ENCODE results near the gene CCDC185.

Gene CCDC185

GRCh38 chr1:223347583-223347982 is 45.6 kb upstream of the CCDC185 start:
- Mint-ChIP-seq H3K36me3 (ENCODE audit: low read depth) (no peaks in the 10 kb centered on the region), H3K27ac (no peak overlapping the region), H3K9me3 (no peaks in the 10 kb centered on the region), H3K4me1 (peaks cover 20% of the 10 kb centered on the region), H3K27me3 (ENCODE audit: low read depth, poor library complexity) (peaks cover 26% of the 10 kb centered on the region), H3K4me3 (no peak overlapping the region)
- DNase-seq: no peak
- no peak for TF ChIP-seq CTCF (IDR thresholded peaks at IDR 0.05)

- peaks cover 27% of the 10 kb centered on the region for H3K4me1 Mint-ChIP-seq
- no peaks in the 10 kb centered on the region for H3K36me3 Mint-ChIP-seq (ENCODE audit: low read depth)
- no peak overlapping the region for H3K4me3 Mint-ChIP-seq
- DNase-seq: no peak
- H3K9me3 Mint-ChIP-seq: no peaks in the 10 kb centered on the region
- H3K27me3 Mint-ChIP-seq (ENCODE audit: low read depth, poor library complexity): peaks cover 34% of the 10 kb centered on the region
- H3K27ac Mint-ChIP-seq: no peak overlapping the region
- no peak for TF ChIP-seq CTCF (IDR thresholded peaks at IDR 0.05)
Measured at GRCh38 chr1:223348439-223348838, 44.8 kb upstream of the CCDC185 start.

- Mint-ChIP-seq H3K27ac (no peak overlapping the region), H3K4me3 (no peak overlapping the region), H3K27me3 (ENCODE audit: low read depth, poor library complexity) (peaks cover 38% of the 10 kb centered on the region), H3K9me3 (no peaks in the 10 kb centered on the region), H3K36me3 (ENCODE audit: low read depth) (no peaks in the 10 kb centered on the region), H3K4me1 (peaks cover 28% of the 10 kb centered on the region)
- no peak for DNase-seq
- no peak for TF ChIP-seq CTCF (IDR thresholded peaks at IDR 0.05)
Measured at GRCh38 chr1:223349241-223349640, 44.0 kb upstream of the CCDC185 start.

- peaks cover 33% of the 10 kb centered on the region for H3K27me3 Mint-ChIP-seq (ENCODE audit: low read depth, poor library complexity)
- TF ChIP-seq CTCF (IDR thresholded peaks at IDR 0.05): no peak
- H3K36me3 Mint-ChIP-seq (ENCODE audit: low read depth): no peaks in the 10 kb centered on the region
- no peak overlapping the region for H3K4me3 Mint-ChIP-seq
- no peaks in the 10 kb centered on the region for H3K9me3 Mint-ChIP-seq
- no peak overlapping the region for H3K27ac Mint-ChIP-seq
- H3K4me1 Mint-ChIP-seq: peaks cover 28% of the 10 kb centered on the region
- no peak for DNase-seq
Measured at GRCh38 chr1:223350361-223350908, 42.8 kb upstream of the CCDC185 start.

GRCh38 chr1:223352944-223353343 is 40.3 kb upstream of the CCDC185 start:
- no peaks in the 10 kb centered on the region for H3K36me3 Mint-ChIP-seq (ENCODE audit: low read depth)
- peaks cover 37% of the 10 kb centered on the region for H3K27me3 Mint-ChIP-seq (ENCODE audit: low read depth, poor library complexity)
- H3K4me3 Mint-ChIP-seq: no peak overlapping the region
- no peak overlapping the region for H3K27ac Mint-ChIP-seq
- peaks cover 23% of the 10 kb centered on the region for H3K4me1 Mint-ChIP-seq
- DNase-seq: no peak
- TF ChIP-seq CTCF (IDR thresholded peaks at IDR 0.05): no peak
- H3K9me3 Mint-ChIP-seq: no peaks in the 10 kb centered on the region

- H3K27ac Mint-ChIP-seq: no peak overlapping the region
- peaks cover 41% of the 10 kb centered on the region for H3K27me3 Mint-ChIP-seq (ENCODE audit: low read depth, poor library complexity)
- no peak for DNase-seq
- no peak for TF ChIP-seq CTCF (IDR thresholded peaks at IDR 0.05)
- H3K4me3 Mint-ChIP-seq: no peak overlapping the region
- H3K36me3 Mint-ChIP-seq (ENCODE audit: low read depth): no peaks in the 10 kb centered on the region
- peaks cover 14% of the 10 kb centered on the region for H3K4me1 Mint-ChIP-seq
- H3K9me3 Mint-ChIP-seq: no peaks in the 10 kb centered on the region
Measured at GRCh38 chr1:223353939-223354338, 39.3 kb upstream of the CCDC185 start.
